Smooth muscle cell (in vitro differentiated cells): ENCODE data around the gene TRIAP1. TPM values are rescaled to one million over a fixed set of nuclear protein-coding genes. Genes with fewer than 3 reads are reported as not detected.
A peak's percentile ranks its signal among the peaks of the same experiment; 100 is the strongest.

ENCODE experiments used
- DNase-seq: peaks from one replicate; lab custom pipeline; 2025; ENCODE audit not compliant: unreplicated experiment; lab: John Stamatoyannopoulos, UW
- H2AFZ ChIP-seq: fragments of 200-600 bp; sonication (generic); 2 replicates; pipeline ENCODE4 v1.6.0; 2016; ENCODE audit warnings: antibody characterized with exemption, low read depth, mild to moderate bottlenecking
- H3F3A ChIP-seq: fragments of 200-600 bp; sonication (generic); 2 replicates; pipeline ENCODE4 v1.6.0; 2017; ENCODE audit warnings: antibody characterized with exemption, low read depth
- H3K27ac ChIP-seq: fragments of 200-600 bp; sonication (generic); 2 replicates; pipeline ENCODE4 v1.5.1; 2016; ENCODE audit warnings: low read depth, mild to moderate bottlenecking
- H3K27me3 ChIP-seq: fragments of 200-600 bp; sonication (generic); 2 replicates; pipeline ENCODE4 v1.6.1; 2016; ENCODE audit warnings: low read depth, mild to moderate bottlenecking
- H3K36me3 ChIP-seq: fragments of 200-600 bp; sonication (generic); 2 replicates; pipeline ENCODE4 v1.5.1; 2016; ENCODE audit warnings: low read depth
- H3K4me1 ChIP-seq: fragments of 200-600 bp; sonication (generic); 2 replicates; pipeline ENCODE4 v1.5.1; 2016; ENCODE audit warnings: low read depth
- H3K4me2 ChIP-seq: fragments of 200-600 bp; sonication (generic); 2 replicates; pipeline ENCODE4 v1.6.0; 2016; ENCODE audit warnings: mild to moderate bottlenecking
- H3K4me3 ChIP-seq: fragments of 200-600 bp; sonication (generic); 2 replicates; pipeline ENCODE4 v1.5.1; 2016; ENCODE audit warnings: mild to moderate bottlenecking
- H3K79me2 ChIP-seq: fragments of 200-600 bp; sonication (generic); 2 replicates; pipeline ENCODE4 v1.6.0; 2016; ENCODE audit warnings: low read depth, mild to moderate bottlenecking
- H3K9ac ChIP-seq: fragments of 200-600 bp; sonication (generic); 2 replicates; pipeline ENCODE4 v1.6.0; 2016; ENCODE audit warnings: low read depth
- H3K9me3 ChIP-seq: fragments of 200-600 bp; sonication (generic); replicated peaks from 2 replicates; pipeline ENCODE4 v1.5.1; 2016; ENCODE audit warnings: low read depth
- H4K20me1 ChIP-seq: fragments of 200-600 bp; sonication (generic); 2 replicates; pipeline ENCODE4 v1.6.0; 2016; ENCODE audit warnings: low read depth
- CTCF ChIP-seq: fragments of 200-600 bp; sonication (generic); IDR thresholded peaks from 2 replicates; pipeline ENCODE4 v1.5.1; 2017; ENCODE audit warnings: borderline replicate concordance, mild to moderate bottlenecking, antibody characterized with exemption; ENCODE audit not compliant: insufficient read depth, poor library complexity, severe bottlenecking
- WGBS: methylation state at CpG from one replicate; pipeline ENCODE4 v1.1.7; 2016; ENCODE audit warnings: low lambda C conversion rate; 5-methylcytosine and 5-hydroxymethylcytosine counted together
- polyA plus RNA-seq: library from polyadenylated mRNA; unstranded; fragments of >200 nt; fragmentation: Nextera tagmentation; extraction: Ambion mirVana; gene quantifications from 2 replicates; pipeline ENCODE4 v1.2.1, GENCODE V29; 2016
- total RNA-seq: library from RNA; depleted of rRNA; stranded (reverse); fragments of >200 nt; gene quantifications from 2 replicates; pipeline ENCODE4 v1.2.3, GENCODE V29; 2014

Gene TRIAP1
- total and polyA plus RNA-seq, 2 experiments from 2014 or later, result 47.1 to 67.0 TPM

DNA sequence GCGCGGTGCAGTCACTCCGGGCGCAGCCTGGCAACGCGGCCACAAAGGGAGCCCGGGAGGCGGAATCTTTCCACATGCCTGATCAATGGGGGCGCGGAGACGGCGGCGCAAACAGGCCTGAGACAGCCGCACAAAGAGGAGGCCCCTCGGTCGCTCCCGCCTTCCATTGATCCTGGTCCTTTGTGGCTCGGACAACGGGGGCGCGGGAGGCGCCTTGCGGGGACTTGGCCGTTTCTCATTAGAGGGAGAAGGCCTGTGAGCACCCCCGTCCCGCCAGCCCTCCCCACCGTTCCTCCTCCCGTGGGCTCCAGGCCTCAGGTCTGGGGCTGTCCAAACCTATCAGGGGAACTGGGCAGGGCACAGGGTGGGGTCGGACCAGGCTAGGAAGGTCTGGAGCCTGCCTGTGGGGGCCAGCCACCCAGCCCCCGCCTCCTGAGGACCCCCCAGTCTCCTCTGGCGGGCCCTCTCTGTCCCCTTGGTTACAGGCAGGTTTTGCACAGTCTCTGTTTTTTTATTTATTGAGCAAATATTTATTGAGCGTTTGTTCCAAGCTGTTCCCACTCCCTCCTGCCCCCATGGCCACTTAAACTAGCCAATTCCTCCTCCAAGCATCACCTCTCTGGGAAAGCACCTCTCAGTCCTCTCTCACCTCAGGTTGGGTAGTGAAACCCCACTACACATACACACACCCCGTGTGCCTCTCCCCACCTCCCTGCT is 48.2 kb downstream of the TRIAP1 start:
- Histone ChIP-seq H3K9me3 (no peaks in the 10 kb centered on the region), H3K79me2 (no peaks in the 10 kb centered on the region), H3K27me3 (peaks cover 4% of the 10 kb centered on the region), H4K20me1 (no peaks in the 10 kb centered on the region), H2AFZ (no peak overlapping the region), H3K27ac (no peak overlapping the region), H3K4me3 (no peak overlapping the region), H3K9ac (no peak overlapping the region), H3K4me2 (no peak overlapping the region), H3F3A (no peaks in the 10 kb centered on the region), H3K4me1 (peaks cover 35% of the 10 kb centered on the region), H3K36me3 (no peaks in the 10 kb centered on the region)
- 94% methylated on average over 25 of the region's 33 CpGs for WGBS
- no peak for TF ChIP-seq CTCF
- no peak for DNase-seq

DNA sequence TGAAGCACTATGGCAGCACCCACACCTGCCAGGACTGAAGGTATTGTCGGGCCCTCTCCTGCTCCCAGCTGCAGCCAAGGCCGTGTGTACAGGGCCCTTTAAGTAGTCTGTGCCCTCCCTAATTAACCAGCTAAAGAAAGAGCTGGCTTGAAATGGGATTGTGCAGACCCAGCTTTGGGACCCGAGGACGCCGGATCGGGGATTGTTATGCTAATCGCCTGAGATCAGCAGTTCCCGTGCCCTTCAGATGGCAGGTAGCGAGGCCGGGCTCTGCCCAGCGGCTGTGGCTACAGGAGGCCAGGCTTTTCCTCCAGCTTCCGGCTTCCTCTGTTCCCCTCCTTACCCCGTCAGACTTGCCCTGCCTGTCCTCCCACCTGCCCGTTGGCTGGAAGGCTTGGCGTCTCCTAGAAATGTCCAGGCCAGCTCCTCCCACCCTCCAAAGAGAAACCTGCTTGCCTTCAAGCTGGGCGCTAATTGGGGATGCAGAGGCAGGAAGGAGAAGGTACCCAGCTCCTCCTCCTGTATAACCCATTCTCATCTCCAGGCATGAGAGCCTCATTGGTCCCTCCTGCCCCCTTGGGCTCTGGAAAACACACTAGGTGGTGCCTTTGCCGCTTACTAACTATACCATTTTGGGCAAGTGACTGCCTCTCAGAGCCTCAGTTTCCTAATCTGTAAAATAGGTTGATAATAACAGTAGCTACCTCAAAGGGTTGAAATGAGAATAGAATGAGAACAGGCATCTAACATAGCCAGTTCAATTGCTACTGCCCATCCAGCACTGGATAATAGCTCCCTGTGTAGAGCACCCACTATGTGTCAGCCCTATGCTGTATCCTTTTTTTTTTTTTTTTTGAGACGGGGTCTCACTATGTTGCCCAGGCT is 51.5 kb downstream of the TRIAP1 start:
- H3K4me3 ChIP-seq, result no peak overlapping the region
- H3F3A ChIP-seq, result no peaks in the 10 kb centered on the region
- peaks cover 4% of the 10 kb centered on the region for H3K27me3 ChIP-seq
- no peak overlapping the region for H3K9ac ChIP-seq
- no peaks in the 10 kb centered on the region for H3K79me2 ChIP-seq
- no peaks in the 10 kb centered on the region for H3K9me3 ChIP-seq
- no peak for TF ChIP-seq CTCF
- no peak overlapping the region for H3K4me2 ChIP-seq
- H4K20me1 ChIP-seq, result no peaks in the 10 kb centered on the region
- no peak for DNase-seq
- H3K27ac ChIP-seq, result no peak overlapping the region
- H2AFZ ChIP-seq, result peak overlapping the region; percentile 69
- H3K4me1 ChIP-seq, result peaks cover 27% of the 10 kb centered on the region
- WGBS, result 23% methylated on average over 18 of the region's 18 CpGs
- no peaks in the 10 kb centered on the region for H3K36me3 ChIP-seq

Other genes with a start within 250 kb of the TRIAP1 start
- gene RPLP0, start 245.3 kb downstream of the TRIAP1 start, total RNA-seq, result 2,989 and 3,138 TPM in 2 replicates
- gene RPLP0, start 245.3 kb downstream of the TRIAP1 start, polyA plus RNA-seq, result 1,054 and 1,106 TPM in 2 replicates
- gene PXN, start 180.7 kb downstream of the TRIAP1 start, total RNA-seq, result 16.6 and 17.2 TPM in 2 replicates
- 27.0 and 61.2 TPM in 2 replicates for gene PXN, start 180.7 kb downstream of the TRIAP1 start, polyA plus RNA-seq
- gene RNU4-2, start 154.5 kb downstream of the TRIAP1 start, total RNA-seq, result under 0.01 TPM in 2 replicates
- 4.5 TPM in 1 of 2 replicates, not detected in the other for gene RNU4-2, start 154.5 kb downstream of the TRIAP1 start, polyA plus RNA-seq
- gene RNU4-1, start 153.1 kb downstream of the TRIAP1 start, total RNA-seq, result under 0.01 TPM in 2 replicates
- gene RNU4-1, start 153.1 kb downstream of the TRIAP1 start, polyA plus RNA-seq, result 3.8 TPM in 1 of 2 replicates, not detected in the other
- 2.7 and 4.8 TPM in 2 replicates for gene SIRT4, start 144.1 kb downstream of the TRIAP1 start, total RNA-seq
- gene SIRT4, start 144.1 kb downstream of the TRIAP1 start, polyA plus RNA-seq, result 5.3 and 5.5 TPM in 2 replicates
- gene PLA2G1B, start 118.6 kb downstream of the TRIAP1 start, total RNA-seq, result not detected in 2 replicates
- gene PLA2G1B, start 118.6 kb downstream of the TRIAP1 start, polyA plus RNA-seq, result not detected in 2 replicates
- 1.2 and 1.3 TPM in 2 replicates for gene MSI1, start 77.2 kb downstream of the TRIAP1 start, total RNA-seq
- 5.0 and 6.8 TPM in 2 replicates for gene MSI1, start 77.2 kb downstream of the TRIAP1 start, polyA plus RNA-seq
- 597 and 788 TPM in 2 replicates for gene COX6A1, start 8.3 kb downstream of the TRIAP1 start, total RNA-seq
- gene COX6A1, start 8.3 kb downstream of the TRIAP1 start, polyA plus RNA-seq, result 949 and 1,088 TPM in 2 replicates
- 13.4 and 22.2 TPM in 2 replicates for gene GATC, start 60 bp upstream of the TRIAP1 start, total RNA-seq
- 9.8 and 10.3 TPM in 2 replicates for gene GATC, start 60 bp upstream of the TRIAP1 start, polyA plus RNA-seq
- gene SRSF9, start 23.4 kb upstream of the TRIAP1 start, total RNA-seq, result 133 and 148 TPM in 2 replicates
- gene SRSF9, start 23.4 kb upstream of the TRIAP1 start, polyA plus RNA-seq, result 264 and 289 TPM in 2 replicates
- gene DYNLL1, start 49.7 kb upstream of the TRIAP1 start, total RNA-seq, result 403 and 502 TPM in 2 replicates
- 497 and 616 TPM in 2 replicates for gene DYNLL1, start 49.7 kb upstream of the TRIAP1 start, polyA plus RNA-seq
- gene COQ5, start 82.8 kb upstream of the TRIAP1 start, total RNA-seq, result 32.5 and 34.7 TPM in 2 replicates
- 39.9 and 46.9 TPM in 2 replicates for gene COQ5, start 82.8 kb upstream of the TRIAP1 start, polyA plus RNA-seq
- gene RNF10, start 88.0 kb upstream of the TRIAP1 start, total RNA-seq, result 49.0 and 63.2 TPM in 2 replicates
- 115 and 134 TPM in 2 replicates for gene RNF10, start 88.0 kb upstream of the TRIAP1 start, polyA plus RNA-seq
- 21.8 and 25.8 TPM in 2 replicates for gene POP5, start 135.0 kb upstream of the TRIAP1 start, total RNA-seq
- 40.4 and 57.5 TPM in 2 replicates for gene POP5, start 135.0 kb upstream of the TRIAP1 start, polyA plus RNA-seq
- not detected in 2 replicates for gene CABP1, start 194.2 kb upstream of the TRIAP1 start, total RNA-seq
- 0.50 TPM in 1 of 2 replicates, not detected in the other for gene CABP1, start 194.2 kb upstream of the TRIAP1 start, polyA plus RNA-seq
- gene MLEC, start 240.8 kb upstream of the TRIAP1 start, total RNA-seq, result 70.7 and 92.5 TPM in 2 replicates
- gene MLEC, start 240.8 kb upstream of the TRIAP1 start, polyA plus RNA-seq, result 220 and 230 TPM in 2 replicates